Activated effector memory CD4-positive, alpha-beta T cell treated with Interleukin-2 at 50 U/mL for 16 hours (primary cell): ENCODE data around the gene MN1.

Experiments
- DNase-seq: peaks from one replicate; pipeline ENCODE4 v3.0.0-alpha.2; 2020

MN1 gene

GRCh38 chr22:27799015-27799826 is 2.3 kb downstream of the MN1 start:
- DNase-seq, result no peak

GRCh38 chr22:27798511-27799014 is 3.0 kb downstream of the MN1 start:
- no peak for DNase-seq

- no peak for DNase-seq
Observed at GRCh38 chr22:27797520-27798391, 3.8 kb downstream of the MN1 start.

GRCh38 chr22:27796829-27797519 is 4.6 kb downstream of the MN1 start:
- no peak for DNase-seq

- DNase-seq, result no peak
Observed at GRCh38 chr22:27795696-27796517, 5.6 kb downstream of the MN1 start.

- DNase-seq, result no peak
Observed at GRCh38 chr22:27795053-27795452, 6.5 kb downstream of the MN1 start.

GRCh38 chr22:27794226-27794625 is 7.3 kb downstream of the MN1 start:
- DNase-seq, result no peak

GRCh38 chr22:27793576-27793975 is 8.0 kb downstream of the MN1 start:
- no peak for DNase-seq

GRCh38 chr22:27792452-27793161 is 8.9 kb downstream of the MN1 start:
- DNase-seq, result no peak

- no peak for DNase-seq
Observed at GRCh38 chr22:27791859-27792241, 9.7 kb downstream of the MN1 start.

GRCh38 chr22:27791159-27791858 is 10.2 kb downstream of the MN1 start:
- no peak for DNase-seq

GRCh38 chr22:27790376-27791158 is 11.0 kb downstream of the MN1 start:
- DNase-seq, result no peak

GRCh38 chr22:27788500-27789288 is 12.9 kb downstream of the MN1 start:
- DNase-seq, result no peak

- no peak for DNase-seq
Observed at GRCh38 chr22:27786965-27787364, 14.6 kb downstream of the MN1 start.

- DNase-seq, result no peak
Observed at GRCh38 chr22:27786291-27786932, 15.1 kb downstream of the MN1 start.

- DNase-seq, result no peak
Observed at GRCh38 chr22:27785831-27786230, 15.7 kb downstream of the MN1 start.

- DNase-seq, result no peak
Observed at GRCh38 chr22:27784120-27784475, 17.5 kb downstream of the MN1 start.

- no peak for DNase-seq
Observed at GRCh38 chr22:27783436-27784119, 18.0 kb downstream of the MN1 start.
